ENCODE data around the gene MAGED2. TPM values are rescaled to one million over a fixed set of nuclear protein-coding genes. Genes with fewer than 3 reads are reported as not detected.

Gene MAGED2
- total RNA-seq, 1 experiment from 2014 or later, result 78.7 TPM

- no peak for DNase-seq
- Mint-ChIP-seq H3K27me3 (ENCODE audit: unreplicated experiment) (peaks cover 64% of the 10 kb centered on the region), H3K4me3 (ENCODE audit: low read depth, unreplicated experiment) (no peak overlapping the region), H3K27ac (ENCODE audit: unreplicated experiment) (no peak overlapping the region), H3K36me3 (ENCODE audit: insufficient read depth, unreplicated experiment) (no peaks in the 10 kb centered on the region), H3K9me3 (ENCODE audit: low read depth, unreplicated experiment) (no peaks in the 10 kb centered on the region), H3K4me1 (ENCODE audit: low read depth, unreplicated experiment) (no peaks in the 10 kb centered on the region)
- intact Hi-C loops (cut with micrococcal nuclease; ENCODE audit: unreplicated experiment), result no loop called here
- no peak for TF ChIP-seq CTCF (IDR thresholded peaks at IDR 0.05; ENCODE audit: unreplicated experiment)
- CTCF ChIA-PET, result no interaction called here
- no TSS peak for BruUV-seq (replicated peaks)
These were observed 13.5 kb upstream of the MAGED2 start for GRCh38 chrX:54794028-54794427.

GRCh38 chrX:54794795-54795194, 12.8 kb upstream of the MAGED2 start:
- H3K4me1 Mint-ChIP-seq (ENCODE audit: low read depth, unreplicated experiment), result no peaks in the 10 kb centered on the region
- H3K4me3 Mint-ChIP-seq (ENCODE audit: low read depth, unreplicated experiment), result no peak overlapping the region
- intact Hi-C loops (cut with micrococcal nuclease; ENCODE audit: unreplicated experiment), result no loop called here
- no TSS peak for BruUV-seq (replicated peaks)
- TF ChIP-seq CTCF (IDR thresholded peaks at IDR 0.05; ENCODE audit: unreplicated experiment), result no peak
- DNase-seq, result no peak
- peaks cover 71% of the 10 kb centered on the region for H3K27me3 Mint-ChIP-seq (ENCODE audit: unreplicated experiment)
- no peak overlapping the region for H3K27ac Mint-ChIP-seq (ENCODE audit: unreplicated experiment)
- H3K36me3 Mint-ChIP-seq (ENCODE audit: insufficient read depth, unreplicated experiment), result no peaks in the 10 kb centered on the region
- CTCF ChIA-PET, result no interaction called here
- H3K9me3 Mint-ChIP-seq (ENCODE audit: low read depth, unreplicated experiment), result no peaks in the 10 kb centered on the region

- CTCF ChIA-PET, result interaction anchor here (1.0 kb wide), 1 partner anchor 11 kb away, joined by 3 read pairs; no protein-coding TSS in a partner anchor
These were observed 9.4 kb upstream of the MAGED2 start, which contains the start of gene ITIH6 for GRCh38 chrX:54798137-54798536. Gene ITIH6 (minus strand): TSS chrX:54798255. CDS start chrX:54798210, 45 bp downstream.

GRCh38 chrX:54799046-54799445, 8.5 kb upstream of the MAGED2 start:
- Mint-ChIP-seq H3K27ac (ENCODE audit: unreplicated experiment) (no peak overlapping the region), H3K27me3 (ENCODE audit: unreplicated experiment) (peaks cover 67% of the 10 kb centered on the region)
- no TSS peak for BruUV-seq (replicated peaks)

More at GRCh38 chrX:54798137-54798536, 9.4 kb upstream of the MAGED2 start, which contains the start of gene ITIH6:
- TF ChIP-seq CTCF (IDR thresholded peaks at IDR 0.05; ENCODE audit: unreplicated experiment), result no peak
- BruUV-seq (replicated peaks), result no TSS peak
- Mint-ChIP-seq H3K4me3 (ENCODE audit: low read depth, unreplicated experiment) (no peak within 1 kb of the TSS), H3K9me3 (ENCODE audit: low read depth, unreplicated experiment) (no peaks in the 10 kb centered on the region), H3K27ac (ENCODE audit: unreplicated experiment) (no peak within 1 kb of the TSS), H3K36me3 (ENCODE audit: insufficient read depth, unreplicated experiment) (no peaks in the 10 kb centered on the region), H3K27me3 (ENCODE audit: unreplicated experiment) (peaks cover 76% of the 10 kb centered on the region), H3K4me1 (ENCODE audit: low read depth, unreplicated experiment) (no peaks in the 10 kb centered on the region)
- DNase-seq, result no peak
- intact Hi-C loops (cut with micrococcal nuclease; ENCODE audit: unreplicated experiment), result no loop called here

More at GRCh38 chrX:54799046-54799445, 8.5 kb upstream of the MAGED2 start:
- Mint-ChIP-seq H3K4me3 (ENCODE audit: low read depth, unreplicated experiment) (no peak overlapping the region), H3K9me3 (ENCODE audit: low read depth, unreplicated experiment) (no peaks in the 10 kb centered on the region), H3K36me3 (ENCODE audit: insufficient read depth, unreplicated experiment) (no peaks in the 10 kb centered on the region), H3K4me1 (ENCODE audit: low read depth, unreplicated experiment) (no peaks in the 10 kb centered on the region)
- DNase-seq, result no peak
- CTCF ChIA-PET, result no interaction called here
- intact Hi-C loops (cut with micrococcal nuclease; ENCODE audit: unreplicated experiment), result no loop called here
- TF ChIP-seq CTCF (IDR thresholded peaks at IDR 0.05; ENCODE audit: unreplicated experiment), result no peak
